Measurements from ENCODE around the gene NENF.

NENF gene

GRCh38 chr1:212431644-212432043 is 1.1 kb upstream of the NENF start:
- no peak for DNase-seq (ENCODE audit: low read depth in 3 of 3)

DNA sequence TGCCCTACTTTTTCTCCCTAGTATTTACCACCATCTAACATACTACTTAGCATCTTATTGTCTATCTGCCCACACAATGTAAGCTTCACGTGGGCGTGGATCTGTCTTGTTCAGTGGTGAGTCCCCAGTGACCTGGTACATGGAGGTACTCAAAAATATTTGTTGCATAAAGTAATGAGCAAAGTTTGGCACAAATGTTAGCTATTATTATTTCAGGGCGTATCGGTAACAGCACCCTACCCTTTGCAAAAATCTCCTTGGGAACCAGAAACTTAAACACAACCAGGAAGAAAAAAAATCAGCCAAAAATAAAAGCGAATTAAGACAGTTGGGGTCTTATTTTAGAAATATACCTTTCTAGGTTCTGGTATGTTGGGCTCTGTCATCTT is 454 bp upstream of the NENF start:
- no peak for DNase-seq (ENCODE audit: low read depth in 3 of 3)

GRCh38 chr1:212433577-212434462 is 1.1 kb downstream of the NENF start:
- no peak for DNase-seq (ENCODE audit: low read depth in 3 of 3)

- DNase-seq (ENCODE audit: low read depth in 3 of 3): no peak
Measured at GRCh38 chr1:212434992-212435391, 2.3 kb downstream of the NENF start.

DNA sequence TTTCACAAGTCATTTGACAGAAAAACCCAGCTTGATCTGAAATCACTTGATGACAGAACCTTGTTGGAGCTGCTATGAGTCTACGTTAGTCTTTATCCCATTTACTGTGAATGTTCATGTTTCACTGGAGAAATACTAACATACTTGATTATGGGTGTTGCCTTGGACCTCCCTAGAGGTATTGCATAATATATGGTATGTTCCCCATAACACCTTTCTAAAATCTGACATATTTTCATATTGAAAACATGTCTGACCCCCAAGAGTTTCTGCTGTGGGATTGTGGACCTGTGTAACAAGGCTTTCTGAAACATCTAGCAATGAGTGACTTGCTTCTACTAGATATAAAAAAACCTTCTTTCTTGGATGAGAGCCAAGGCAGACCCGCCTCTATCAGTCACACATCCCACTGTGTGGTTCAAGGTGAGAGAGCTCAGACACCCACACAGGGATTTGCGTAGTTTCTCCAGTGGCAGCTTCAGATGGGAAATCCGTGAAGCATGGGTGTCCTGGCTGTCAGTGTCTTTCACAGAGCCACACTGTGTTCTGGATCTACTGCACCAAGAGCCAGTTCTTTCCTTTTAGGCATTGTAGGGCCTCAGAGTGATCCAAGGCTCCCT is 4.6 kb downstream of the NENF start:
- no peak for DNase-seq (ENCODE audit: low read depth in 3 of 3)

DNA sequence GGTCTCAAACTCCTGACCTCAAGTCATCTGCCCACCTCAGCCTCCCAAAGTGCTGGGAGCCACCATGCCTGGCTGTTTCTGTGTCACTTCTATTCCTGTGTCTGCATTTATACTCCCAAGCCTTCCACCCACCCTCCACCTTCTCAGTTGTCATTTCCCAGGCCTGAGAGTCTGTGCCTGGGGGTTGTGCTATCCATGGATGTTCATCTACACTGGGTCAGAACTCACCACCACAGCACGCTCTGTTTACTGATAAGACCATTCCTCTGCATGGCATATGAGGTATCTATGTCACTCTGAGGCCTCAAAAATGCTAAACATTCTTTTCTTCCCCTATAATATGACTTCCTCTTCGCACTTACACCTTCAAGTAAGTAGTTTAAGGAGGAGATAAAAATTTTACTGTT is 6.1 kb downstream of the NENF start:
- DNase-seq (ENCODE audit: low read depth in 3 of 3): no peak

DNA sequence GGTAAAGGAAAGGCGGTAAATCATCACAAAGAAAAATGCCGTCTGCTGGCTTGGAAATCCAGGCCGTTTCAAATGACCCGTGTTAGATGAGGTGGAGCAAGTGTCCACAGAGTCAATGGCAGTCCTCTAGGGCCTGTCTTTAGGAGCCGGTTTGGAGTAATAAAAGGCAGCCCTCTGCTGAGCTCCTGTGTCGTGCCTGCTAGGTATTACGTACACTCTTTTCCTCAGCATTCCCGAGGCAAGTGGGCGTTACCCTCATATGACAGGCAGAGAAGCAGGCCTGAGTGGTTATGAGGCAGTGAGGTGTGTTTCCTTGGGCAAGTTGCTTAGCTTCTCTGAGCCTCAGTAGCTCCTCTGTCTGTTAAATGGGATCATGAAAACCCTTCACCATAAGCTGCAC is 7.7 kb downstream of the NENF start:
- DNase-seq (ENCODE audit: low read depth in 3 of 3): no peak

GRCh38 chr1:212442408-212442807 is 9.7 kb downstream of the NENF start:
- no peak for DNase-seq (ENCODE audit: low read depth in 3 of 3)

- no peak for DNase-seq (ENCODE audit: low read depth in 3 of 3)
Measured at GRCh38 chr1:212446333-212446732, 13.6 kb downstream of the NENF start.

GRCh38 chr1:212447478-212447877 is 14.8 kb downstream of the NENF start:
- DNase-seq (ENCODE audit: low read depth in 3 of 3): no peak

- DNase-seq (ENCODE audit: low read depth in 3 of 3): no peak
Measured at GRCh38 chr1:212450331-212450881, 17.7 kb downstream of the NENF start.

GRCh38 chr1:212451416-212452322 is 18.9 kb downstream of the NENF start:
- DNase-seq (ENCODE audit: low read depth in 3 of 3): no peak

DNA sequence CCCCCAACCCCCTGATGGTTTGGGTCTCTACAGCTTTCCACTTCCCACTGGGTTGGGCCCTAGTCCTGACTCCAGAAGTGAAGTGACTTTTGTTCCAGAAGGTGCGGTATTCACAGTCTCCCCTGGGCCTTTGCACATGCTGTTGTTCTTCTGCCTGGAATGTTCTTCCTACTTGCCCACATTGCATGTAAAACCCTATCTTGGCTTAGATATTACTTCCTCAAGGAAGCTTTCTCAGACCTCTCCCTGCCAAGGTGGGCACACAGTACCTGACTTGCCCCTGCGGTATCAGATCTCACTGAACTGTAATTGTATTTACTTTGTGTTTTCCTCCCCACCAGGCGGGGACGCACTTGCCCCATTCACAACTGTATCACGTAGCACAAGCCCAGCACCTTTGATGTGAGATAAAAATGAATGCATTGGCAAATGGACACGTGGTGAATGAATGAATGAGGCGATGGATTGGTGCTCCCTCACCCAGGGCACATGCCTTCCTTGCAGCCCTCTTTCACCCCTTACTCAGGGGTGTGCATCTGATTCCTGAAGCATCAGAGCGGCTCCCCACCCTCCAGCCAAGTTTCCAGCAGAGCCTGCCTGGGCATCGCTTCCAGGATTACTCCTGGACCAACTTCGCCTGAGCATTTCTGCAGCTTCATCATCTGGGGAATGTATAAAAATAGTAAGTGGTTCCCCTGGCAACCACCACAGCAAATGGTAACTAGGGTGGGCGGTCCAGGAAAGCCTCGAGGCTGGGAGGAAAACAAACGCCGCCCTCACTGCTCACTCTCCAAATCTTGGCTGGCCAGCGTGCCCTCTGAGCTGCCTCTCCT is 19.8 kb downstream of the NENF start:
- no peak for DNase-seq (ENCODE audit: low read depth in 3 of 3)

- DNase-seq (ENCODE audit: low read depth in 3 of 3): no peak
Measured at GRCh38 chr1:212453156-212453857, 20.6 kb downstream of the NENF start.

DNA sequence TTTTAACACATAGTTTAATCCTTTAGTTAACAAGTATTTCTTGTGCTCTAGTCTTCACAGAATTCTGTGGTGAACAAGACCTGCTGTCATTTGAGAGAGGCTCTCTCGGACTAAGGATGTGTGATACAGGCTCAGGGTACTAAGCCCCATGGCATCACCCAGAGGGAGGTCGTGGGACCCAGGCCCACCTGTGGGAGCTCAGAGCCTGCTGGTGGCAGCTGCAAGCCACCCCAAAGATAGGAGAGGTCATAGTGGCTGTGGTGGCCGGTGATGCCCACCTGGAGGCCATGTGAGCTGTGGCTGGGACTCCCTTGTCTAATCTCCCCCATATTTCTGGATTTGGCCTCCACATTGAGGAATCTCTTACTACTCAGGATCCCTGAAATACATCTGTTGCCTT is 22.0 kb downstream of the NENF start:
- DNase-seq (ENCODE audit: low read depth in 3 of 3): no peak

GRCh38 chr1:212455401-212455800 is 22.7 kb downstream of the NENF start:
- no peak for DNase-seq (ENCODE audit: low read depth in 3 of 3)

GRCh38 chr1:212455803-212456528 is 23.2 kb downstream of the NENF start:
- peak; percentile 65 to 81 (median 79) for DNase-seq (ENCODE audit: low read depth in 3 of 3)

DNA sequence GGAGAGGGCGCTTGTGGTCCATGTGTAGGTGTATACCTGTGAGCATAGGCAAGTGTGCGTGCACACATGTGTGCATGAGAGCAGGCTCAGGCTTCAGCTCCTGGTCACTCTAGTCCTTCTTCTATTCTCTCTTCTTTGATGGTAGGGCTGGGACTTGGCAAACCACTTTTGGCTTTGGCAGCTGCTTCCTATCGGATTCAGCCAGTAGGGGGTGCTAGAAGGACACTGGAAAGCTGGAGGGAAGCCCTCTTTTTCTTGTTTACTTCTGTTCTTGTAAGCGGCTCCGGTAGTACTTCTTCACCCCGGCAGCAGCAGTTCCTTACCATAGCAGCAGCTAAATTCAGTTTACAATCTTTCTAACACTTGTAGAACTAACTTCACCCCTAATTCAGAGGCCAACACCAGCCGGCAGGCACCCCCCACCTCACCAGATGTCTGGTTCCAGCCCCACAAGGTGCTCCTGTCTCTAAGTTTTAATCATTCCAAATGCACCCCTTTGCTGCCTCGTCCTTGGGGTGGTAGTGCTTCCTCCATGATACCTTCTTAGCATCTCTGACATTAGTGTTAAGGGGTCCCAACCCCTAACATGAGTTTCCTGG is 25.1 kb downstream of the NENF start:
- peak; percentile 40 to 72 (median 62) for DNase-seq (ENCODE audit: low read depth in 3 of 3)

GRCh38 chr1:212458817-212459216 is 26.1 kb downstream of the NENF start:
- DNase-seq (ENCODE audit: low read depth in 3 of 3): no peak

Data from stimulated activated CD4-positive, alpha-beta T cell treated with anti-CD3 and anti-CD28 coated beads, TNF-alpha, amount 100 ng/mL, for 48 hours (primary cell).